WTC11 (cell line): Measurements from ENCODE around the gene TOX2.

Experiments used
- CTCF ChIP-seq: fragments of 200-600 bp; IDR thresholded peaks from 2 replicates; pipeline ENCODE4 v1.8.0; 2022; ENCODE audit warnings: antibody characterized with exemption
- GTF2I ChIP-seq: fragments of 250-450 bp; sonication (Bioruptor Pico); conservative IDR thresholded peaks from 2 replicates; pipeline ENCODE4 v1.4.0; 2021; ENCODE audit warnings: mild to moderate bottlenecking

- TF ChIP-seq GTF2I (CRISPR knock-in tag) = no peak
- TF ChIP-seq CTCF = no peak
Observed at GRCh38 chr20:44029848-44030230, 115.2 kb downstream of the TOX2 start.
